SU-DHL-6 (cell line): ENCODE results near the gene ST3GAL4.
"Not testable (repeated sequence)": the region's sequence is repeated elsewhere in the genome, so short reads cannot be mapped to it uniquely, and the experiment has no call there.

ENCODE experiments used
- H2AFZ ChIP-seq: fragments of 200-600 bp; sonication (generic); 2 replicates; pipeline ENCODE4 v1.6.1; 2014; ENCODE audit warnings: low read depth, mild to moderate bottlenecking, moderate library complexity, mixed read lengths, antibody characterized with exemption, low read length; ENCODE audit not compliant: severe bottlenecking
- H3F3A ChIP-seq: fragments of 200-600 bp; shearing (Covaris generic); 2 replicates; pipeline ENCODE4 v1.6.0; 2016; ENCODE audit warnings: antibody characterized with exemption, mild to moderate bottlenecking; ENCODE audit not compliant: insufficient read depth
- H3K27ac ChIP-seq: fragments of 200-600 bp; sonication (generic); 2 replicates; pipeline ENCODE4 v1.5.1; 2016; ENCODE audit warnings: low read depth, mild to moderate bottlenecking, low read length, moderate library complexity, mixed read lengths
- H3K27me3 ChIP-seq: fragments of 200-600 bp; sonication (generic), shearing (Covaris generic); 2 replicates; pipeline ENCODE4 v1.6.0; 2014; ENCODE audit warnings: mild to moderate bottlenecking, low read length
- H3K36me3 ChIP-seq: fragments of 200-600 bp; sonication (generic); 2 replicates; pipeline ENCODE4 v1.6.1; 2014; ENCODE audit warnings: mild to moderate bottlenecking, low read length, mixed read lengths
- H3K4me2 ChIP-seq: fragments of 300-600, 200-600 bp; shearing (Covaris generic), sonication (generic); 2 replicates; pipeline ENCODE4 v1.6.0; 2014; ENCODE audit warnings: low read length, low read depth, mild to moderate bottlenecking; ENCODE audit not compliant: poor library complexity, severe bottlenecking
- H3K4me3 ChIP-seq: fragments of 200-600 bp; sonication (generic); 2 replicates; pipeline ENCODE4 v1.5.1; 2014; ENCODE audit warnings: antibody characterized with exemption, low read length, mild to moderate bottlenecking, mixed read lengths; ENCODE audit not compliant: insufficient read depth, poor library complexity, severe bottlenecking
- H3K79me2 ChIP-seq: fragments of 200-600 bp; sonication (generic); 2 replicates; pipeline ENCODE4 v1.6.1; 2014; ENCODE audit warnings: mild to moderate bottlenecking, low read length, moderate library complexity; ENCODE audit not compliant: insufficient read depth
- H3K9ac ChIP-seq: fragments of 200-600 bp; sonication (generic); 2 replicates; pipeline ENCODE4 v1.7.0; 2014; ENCODE audit warnings: mild to moderate bottlenecking, low read length
- H3K9me2 ChIP-seq: fragments of 200-600 bp; sonication (generic); replicated peaks from 2 replicates; pipeline ENCODE4 v1.6.1; 2014; ENCODE audit warnings: low read length; ENCODE audit not compliant: insufficient read depth
- H3K9me3 ChIP-seq: fragments of 200-600 bp; sonication (generic); 2 replicates; pipeline ENCODE4 v1.6.1; 2014; ENCODE audit warnings: low read length, mixed read lengths; ENCODE audit not compliant: insufficient read depth
- H4K20me1 ChIP-seq: fragments of 200-600 bp; sonication (generic); 2 replicates; pipeline ENCODE4 v1.6.1; 2014; ENCODE audit warnings: low read depth, mild to moderate bottlenecking, antibody characterized with exemption, low read length, moderate library complexity, mixed read lengths
- CTCF ChIP-seq: fragments of 200-600 bp; sonication (generic); IDR thresholded peaks from one replicate; pipeline ENCODE4 v1.5.1; 2017; ENCODE audit warnings: antibody characterized with exemption, mild to moderate bottlenecking, low read length, moderate library complexity; ENCODE audit not compliant: insufficient read depth, poor library complexity, severe bottlenecking
- EZH2phosphoT487 ChIP-seq: fragments of 200-600 bp; sonication (generic), shearing (Covaris generic); conservative IDR thresholded peaks from 2 replicates; pipeline ENCODE4 v1.6.1; 2018; ENCODE audit warnings: mild to moderate bottlenecking, antibody characterized with exemption, low read length, moderate library complexity, mixed read lengths

The ST3GAL4 gene

GRCh38 chr11:126345759-126346585, 9.5 kb upstream of the ST3GAL4 start:
- Histone ChIP-seq H3K4me3 (no peak overlapping the region), H3K9ac (no peak overlapping the region), H3K27me3 (no peaks in the 10 kb centered on the region), H4K20me1 (no peaks in the 10 kb centered on the region), H3K27ac (no peak overlapping the region), H3K9me2 (no peaks in the 10 kb centered on the region), H3K79me2 (no peaks in the 10 kb centered on the region), H2AFZ (no peak overlapping the region), H3K4me2 (no peak overlapping the region), H3F3A (no peaks in the 10 kb centered on the region), H3K9me3 (no peaks in the 10 kb centered on the region), H3K36me3 (no peaks in the 10 kb centered on the region)
- TF ChIP-seq EZH2phosphoT487, result no peak
- no peak for TF ChIP-seq CTCF

GRCh38 chr11:126346586-126346940, 8.9 kb upstream of the ST3GAL4 start:
- Histone ChIP-seq H3K4me3 (no peak overlapping the region), H3K9me3 (no peaks in the 10 kb centered on the region), H3K9ac (no peak overlapping the region), H2AFZ (no peak overlapping the region), H3K79me2 (no peaks in the 10 kb centered on the region), H3K27ac (no peak overlapping the region), H3K4me2 (no peak overlapping the region), H3K36me3 (no peaks in the 10 kb centered on the region), H3K9me2 (no peaks in the 10 kb centered on the region), H3F3A (no peaks in the 10 kb centered on the region), H3K27me3 (no peaks in the 10 kb centered on the region), H4K20me1 (no peaks in the 10 kb centered on the region)
- TF ChIP-seq EZH2phosphoT487 (no peak), CTCF (no peak)

GRCh38 chr11:126346946-126347345, 8.5 kb upstream of the ST3GAL4 start:
- not testable (repeated sequence) for H3K4me2 ChIP-seq

GRCh38 chr11:126347751-126348668, 7.5 kb upstream of the ST3GAL4 start:
- no peak overlapping the region for H3K4me3 ChIP-seq

More at GRCh38 chr11:126346946-126347345, 8.5 kb upstream of the ST3GAL4 start:
- H4K20me1 ChIP-seq, H3K9me2 ChIP-seq, H3K36me3 ChIP-seq, H3K9me3 ChIP-seq, H3F3A ChIP-seq, H3K27ac ChIP-seq, H3K9ac ChIP-seq, H2AFZ ChIP-seq, H3K79me2 ChIP-seq, H3K27me3 ChIP-seq, H3K4me3 ChIP-seq: not testable (repeated sequence)

More at GRCh38 chr11:126347751-126348668, 7.5 kb upstream of the ST3GAL4 start:
- Histone ChIP-seq H3K27ac (no peak overlapping the region), H3K79me2 (no peaks in the 10 kb centered on the region), H2AFZ (no peak overlapping the region), H3K9me3 (no peaks in the 10 kb centered on the region), H3F3A (no peaks in the 10 kb centered on the region), H3K27me3 (no peaks in the 10 kb centered on the region), H3K36me3 (no peaks in the 10 kb centered on the region), H4K20me1 (no peaks in the 10 kb centered on the region), H3K4me2 (no peak overlapping the region), H3K9ac (no peak overlapping the region), H3K9me2 (no peaks in the 10 kb centered on the region)
- TF ChIP-seq CTCF (no peak), EZH2phosphoT487 (no peak)
